Common myeloid progenitor, CD34-positive (primary cell): ENCODE results near the gene PPP6R1.
A peak's percentile ranks its signal among the peaks of the same experiment; 100 is the strongest.

Experiments used
- CTCF ChIA-PET: fragments of 350-600 bp; sonication (Branson Sonifier 250); formaldehyde crosslinking; loops from one replicate; lab custom pipeline; 2021; ENCODE audit warnings: antibody characterized with exemption; lab: Charles Lee
- POLR2A ChIA-PET: fragments of 350-600 bp; sonication (Branson Sonifier 250); formaldehyde crosslinking; loops from one replicate; lab custom pipeline; 2021; ENCODE audit warnings: antibody characterized with exemption; lab: Charles Lee
- DNase-seq, 3 donors: peaks; one replicate each; pipeline versions ENCODE4 v3.0.0 to v3.0.0-alpha.2; 2013
- H3K27ac ChIP-seq, 2 experiments: 1 replicate in 1 of 2; 2 replicates in 1 of 2; pipeline ENCODE4 v1.7.0; 2013; ENCODE audit warnings: inconsistent platforms in 2 of 2, low read length in 2 of 2, mild to moderate bottlenecking in 2 of 2, low read depth in 1 of 2, moderate library complexity in 1 of 2; ENCODE audit not compliant: severe bottlenecking in 2 of 2, insufficient read depth in 1 of 2, poor library complexity in 1 of 2
- H3K27me3 ChIP-seq, 5 experiments: replicated peaks in 2 of 5; 1 replicate in 3 of 5; 2 replicates in 2 of 5; pipeline versions ENCODE4 v1.6.1 to v1.7.0; 2013; ENCODE audit warnings: low read length in 4 of 5, mild to moderate bottlenecking in 2 of 5, moderate library complexity in 2 of 5, inconsistent platforms in 1 of 5; ENCODE audit not compliant: insufficient read depth in 5 of 5, control insufficient read depth in 4 of 5
- H3K36me3 ChIP-seq, 4 experiments: 1 replicate in 2 of 4; 2 replicates in 2 of 4; pipeline versions ENCODE4 v1.6.1 to v1.7.0; 2013; ENCODE audit warnings: low read length in 3 of 4, control low read depth in 1 of 4, mild to moderate bottlenecking in 1 of 4; ENCODE audit not compliant: control insufficient read depth in 4 of 4, insufficient read depth in 4 of 4
- H3K4me1 ChIP-seq, 4 experiments: 1 replicate in 3 of 4; 2 replicates in 1 of 4; pipeline versions ENCODE4 v1.6.1 to v1.7.1; 2013; ENCODE audit warnings: low read length in 3 of 4, mild to moderate bottlenecking in 3 of 4, control low read depth in 1 of 4, inconsistent platforms in 1 of 4, moderate library complexity in 1 of 4; ENCODE audit not compliant: control insufficient read depth in 4 of 4, insufficient read depth in 4 of 4; ENCODE audit errors: control extremely low read depth in 1 of 4
- H3K4me3 ChIP-seq, 7 experiments: 1 replicate in 4 of 7; 2 replicates in 3 of 7; pipeline versions ENCODE4 v1.5.1 to v1.7.0; 2013; ENCODE audit warnings: mild to moderate bottlenecking in 7 of 7, low read length in 6 of 7, moderate library complexity in 6 of 7, inconsistent platforms in 2 of 7, low read depth in 2 of 7, control low read depth in 1 of 7; ENCODE audit not compliant: insufficient read depth in 4 of 7, control insufficient read depth in 1 of 7; ENCODE audit errors: extremely low read depth in 1 of 7
- H3K9me3 ChIP-seq, 5 experiments: 1 replicate in 4 of 5; 2 replicates in 1 of 5; pipeline versions ENCODE4 v1.6.1 to v1.7.1; 2013; ENCODE audit warnings: low read length in 4 of 5, mild to moderate bottlenecking in 2 of 5, inconsistent platforms in 1 of 5, low read depth in 1 of 5, moderate library complexity in 1 of 5; ENCODE audit not compliant: control insufficient read depth in 4 of 5, insufficient read depth in 2 of 5; ENCODE audit errors: control extremely low read depth in 1 of 5
- WGBS: methylation state at CpG from one replicate; pipeline ENCODE4 v1.1.5; 2013; ENCODE audit not compliant: insufficient coverage; 5-methylcytosine and 5-hydroxymethylcytosine counted together

PPP6R1 gene

DNA sequence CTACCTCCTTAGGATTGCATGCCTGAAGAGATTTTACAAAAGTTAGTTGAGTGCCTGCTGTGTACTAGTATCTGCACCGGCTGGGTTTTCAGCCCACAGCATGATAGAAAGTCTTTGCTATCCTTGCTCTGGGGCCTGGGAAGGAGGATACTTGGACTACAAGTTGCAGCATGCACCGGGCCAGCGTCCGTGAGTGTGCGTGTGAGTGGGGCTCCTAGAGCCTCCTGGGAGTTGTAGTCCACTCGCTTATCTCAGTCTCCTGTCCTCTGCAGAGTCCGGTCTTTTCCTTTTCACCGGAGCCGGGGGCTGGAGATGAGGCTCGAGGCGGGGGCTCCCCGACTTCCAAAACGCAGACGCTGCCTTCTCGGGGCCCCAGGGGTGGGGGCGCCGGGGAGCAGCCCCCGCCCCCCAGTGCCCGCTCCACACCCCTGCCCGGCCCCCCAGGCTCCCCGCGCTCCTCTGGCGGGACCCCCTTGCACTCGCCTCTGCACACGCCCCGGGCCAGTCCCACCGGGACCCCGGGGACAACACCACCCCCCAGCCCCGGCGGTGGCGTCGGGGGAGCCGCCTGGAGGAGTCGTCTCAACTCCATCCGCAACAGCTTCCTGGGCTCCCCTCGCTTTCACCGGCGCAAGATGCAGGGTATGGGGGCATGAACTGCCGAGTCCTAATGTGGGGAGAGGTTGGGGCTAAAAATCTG lies 45.6 kb upstream of the PPP6R1 start:
- peak in 2 of 3 donors; percentile 49 to 59 for DNase-seq
- ChIA-PET CTCF (interaction anchor here (4.2 kb wide), 2 partner anchors 12 to 79 kb away, joined by 30 to 37 read pairs; partner anchors contain the start of gene TMEM238), POLR2A (no interaction called here)
- H3K4me1 ChIP-seq, result peaks cover 0 to 18% (median 11%) of the 10 kb centered on the region in 4 experiments
- WGBS, result 98% methylated on average over 32 of the region's 39 CpGs
- H3K27me3 ChIP-seq, result no peaks in the 10 kb centered on the region
- H3K4me3 ChIP-seq, result no peak overlapping the region
- H3K27ac ChIP-seq, result no peak overlapping the region
- H3K9me3 ChIP-seq, result no peaks in the 10 kb centered on the region
- peaks cover 0 to 16% (median 6%) of the 10 kb centered on the region in 4 experiments for H3K36me3 ChIP-seq

DNA sequence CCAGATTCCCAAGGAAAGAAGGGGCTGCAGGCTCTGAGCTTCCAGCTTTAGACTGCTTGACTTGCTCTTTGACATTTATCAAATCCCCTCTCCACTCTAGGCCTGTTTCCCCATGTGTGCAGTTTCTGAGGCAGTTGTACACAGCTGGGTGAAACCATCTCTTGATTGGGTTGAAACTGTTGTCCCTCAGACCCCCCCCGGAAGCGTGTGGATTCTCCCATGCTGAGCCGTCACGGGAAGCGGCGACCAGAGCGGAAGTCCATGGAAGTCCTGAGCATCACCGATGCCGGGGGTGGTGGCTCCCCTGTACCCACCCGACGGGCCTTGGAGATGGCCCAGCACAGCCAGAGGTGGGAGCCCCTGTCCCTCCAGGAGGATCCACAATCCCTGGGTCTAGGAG lies 44.7 kb upstream of the PPP6R1 start:
- POLR2A ChIA-PET, result interaction anchor here (0.9 kb wide), 1 partner anchor 36 kb away, joined by 4 read pairs; no protein-coding TSS in a partner anchor
- Histone ChIP-seq H3K27me3 (no peaks in the 10 kb centered on the region), H3K27ac (no peak overlapping the region), H3K4me1 (peaks cover 0 to 18% (median 11%) of the 10 kb centered on the region in 4 experiments), H3K36me3 (peaks cover 0 to 9% (median 4%) of the 10 kb centered on the region in 4 experiments), H3K9me3 (no peaks in the 10 kb centered on the region), H3K4me3 (no peak overlapping the region)
- WGBS, result 97% methylated on average over 11 of the region's 11 CpGs
- no peak for DNase-seq
- CTCF ChIA-PET, result interaction anchor here (0.6 to 4.2 kb wide), 9 partner anchors 11 to 85 kb away, joined by 3 to 37 read pairs (median 6); partner anchors contain the start of genes KMT5C, PPP6R1, TMEM150B and TMEM238

DNA sequence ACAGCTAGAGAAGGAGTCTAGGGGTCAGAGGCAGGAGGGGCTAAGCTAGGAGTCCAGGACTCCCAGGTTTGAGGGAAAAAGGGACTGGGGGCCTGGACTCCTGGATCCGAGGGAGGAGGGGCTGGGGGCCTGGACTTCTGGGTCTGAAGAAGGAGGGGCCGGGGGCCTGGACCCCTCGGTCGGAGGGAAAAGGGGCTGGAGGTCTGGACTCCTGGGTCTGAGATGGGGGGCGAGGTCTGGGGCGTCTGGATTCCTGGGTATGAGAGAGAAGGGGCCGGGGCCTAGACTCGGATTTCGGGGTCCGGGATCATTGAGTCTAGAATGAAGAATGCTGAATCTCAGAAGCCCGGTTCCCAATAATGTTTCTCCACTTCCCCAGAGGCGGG lies 43.5 kb upstream of the PPP6R1 start:
- CTCF ChIA-PET, result interaction anchor here (0.7 to 4.2 kb wide), 21 partner anchors 9 to 202 kb away, joined by 3 to 37 read pairs (median 5); partner anchors contain the start of genes KMT5C, TMEM150B and TMEM238
- Histone ChIP-seq H3K27me3 (no peaks in the 10 kb centered on the region), H3K4me1 (peaks cover 0 to 20% (median 12%) of the 10 kb centered on the region in 4 experiments), H3K27ac (peak overlapping the region; percentile 30 to 77), H3K36me3 (peaks cover 0 to 9% (median 4%) of the 10 kb centered on the region in 4 experiments), H3K4me3 (peak overlapping the region; percentile 37 to 88 (median 69)), H3K9me3 (no peaks in the 10 kb centered on the region)
- DNase-seq, result no peak
- 91% methylated on average over 8 of the region's 12 CpGs for WGBS
- POLR2A ChIA-PET, result interaction anchor here (0.9 to 2.4 kb wide), 3 partner anchors 11 to 115 kb away, joined by 3 to 7 read pairs (median 4); partner anchors contain the start of gene KMT5C

DNA sequence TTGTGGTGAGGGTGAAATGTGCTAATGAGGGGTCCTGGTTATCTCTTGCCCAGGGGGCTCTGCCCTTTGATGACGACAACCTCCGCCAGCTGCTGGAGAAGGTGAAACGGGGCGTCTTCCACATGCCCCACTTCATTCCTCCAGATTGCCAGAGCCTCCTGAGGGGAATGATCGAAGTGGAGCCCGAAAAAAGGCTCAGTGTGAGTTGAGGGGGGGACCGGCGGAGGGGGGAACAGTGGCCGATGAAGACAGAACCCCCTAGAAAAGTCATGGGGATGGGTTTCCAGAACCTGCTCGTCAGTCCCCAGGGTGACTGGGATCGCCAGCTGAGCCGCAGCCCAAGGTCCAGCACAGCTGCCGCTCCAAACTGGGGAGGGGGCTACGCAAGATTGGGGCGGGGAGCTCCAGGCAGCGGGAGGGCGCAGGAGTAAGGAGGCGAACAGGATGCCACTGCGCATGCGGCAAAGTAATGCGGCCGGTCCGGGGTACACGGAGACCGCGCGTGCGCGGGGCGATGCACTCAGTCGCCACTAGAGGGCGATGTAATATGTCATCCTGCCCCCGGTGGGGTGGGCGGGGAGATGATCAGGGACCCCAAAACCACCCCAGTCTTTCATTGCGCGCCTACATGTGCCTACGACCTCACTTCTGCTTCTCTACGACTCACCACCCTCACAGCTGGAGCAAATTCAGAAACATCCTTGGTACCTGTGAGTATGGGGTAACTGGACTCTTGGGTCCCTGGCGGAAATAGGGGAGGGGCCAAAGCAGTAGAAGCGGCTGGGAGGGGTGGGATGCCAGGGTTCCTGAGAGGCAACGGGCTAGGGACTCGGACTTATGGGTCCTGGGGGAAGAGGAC lies 42.9 kb upstream of the PPP6R1 start:
- DNase-seq, result peak; percentile 84 to 93 (median 91)
- Histone ChIP-seq H3K4me3 (peak overlapping the region; percentile 37 to 88 (median 69)), H3K9me3 (no peaks in the 10 kb centered on the region), H3K36me3 (peaks cover 0 to 8% (median 4%) of the 10 kb centered on the region in 4 experiments), H3K4me1 (peaks cover 0 to 20% (median 13%) of the 10 kb centered on the region in 4 experiments), H3K27me3 (no peaks in the 10 kb centered on the region), H3K27ac (peak overlapping the region; percentile 30 to 77)
- WGBS, result 2% methylated on average over 30 of the region's 42 CpGs
- CTCF ChIA-PET, result interaction anchor here (0.6 to 4.2 kb wide), 32 partner anchors 8 to 305 kb away, joined by 3 to 37 read pairs (median 4); partner anchors contain the start of genes HSPBP1, KMT5C and TMEM238
- POLR2A ChIA-PET, result interaction anchor here (0.6 to 2.4 kb wide), 7 partner anchors 12 to 122 kb away, joined by 3 to 7 read pairs (median 3); partner anchors contain the start of gene KMT5C

DNA sequence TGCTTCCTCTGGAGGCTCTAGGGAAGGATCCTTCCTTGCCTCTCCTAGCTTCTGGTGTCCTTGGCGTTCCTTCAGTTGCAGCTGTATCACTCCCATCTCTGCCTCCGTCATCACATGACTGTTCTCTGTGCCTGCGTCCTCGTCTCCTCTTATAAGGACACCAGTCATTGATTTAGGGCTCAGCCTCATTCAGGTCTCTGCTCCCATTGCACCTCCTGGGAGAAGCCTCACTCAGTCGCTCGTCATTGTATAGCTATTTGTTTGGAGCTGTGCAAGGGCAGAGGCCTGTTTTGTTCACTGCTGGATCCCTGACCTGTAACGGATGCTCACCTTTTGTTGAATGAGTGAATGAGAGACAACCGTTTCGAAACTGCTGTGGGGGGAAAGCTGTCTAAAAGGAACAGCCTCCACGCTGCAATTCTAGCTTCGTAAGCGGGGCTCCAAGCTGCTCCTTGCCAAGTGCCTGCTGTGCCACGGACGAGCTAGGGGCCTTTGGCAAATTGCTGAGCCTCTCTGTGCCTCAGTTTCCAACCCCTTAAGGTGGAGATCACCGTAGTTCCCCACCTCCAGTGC lies 42.2 kb upstream of the PPP6R1 start:
- no peaks in the 10 kb centered on the region for H3K9me3 ChIP-seq
- peaks cover 0 to 20% (median 13%) of the 10 kb centered on the region in 4 experiments for H3K4me1 ChIP-seq
- ChIA-PET CTCF (interaction anchor here (0.6 to 4.2 kb wide), 26 partner anchors 8 to 306 kb away, joined by 3 to 37 read pairs (median 4); partner anchors contain the start of genes HSPBP1, KMT5C and TMEM238), POLR2A (interaction anchor here (0.6 to 2.4 kb wide), 6 partner anchors 17 to 122 kb away, joined by 3 to 7 read pairs (median 3); partner anchors contain the start of gene KMT5C)
- no peaks in the 10 kb centered on the region for H3K27me3 ChIP-seq
- DNase-seq, result no peak
- H3K27ac ChIP-seq, result no peak overlapping the region
- H3K36me3 ChIP-seq, result peaks cover 0 to 2% (median under 1%) of the 10 kb centered on the region in 4 experiments
- WGBS, result 92% methylated on average over 13 of the region's 15 CpGs
- peak overlapping the region in 3 of 7 experiments; percentile 69 to 88 (median 71) for H3K4me3 ChIP-seq

DNA sequence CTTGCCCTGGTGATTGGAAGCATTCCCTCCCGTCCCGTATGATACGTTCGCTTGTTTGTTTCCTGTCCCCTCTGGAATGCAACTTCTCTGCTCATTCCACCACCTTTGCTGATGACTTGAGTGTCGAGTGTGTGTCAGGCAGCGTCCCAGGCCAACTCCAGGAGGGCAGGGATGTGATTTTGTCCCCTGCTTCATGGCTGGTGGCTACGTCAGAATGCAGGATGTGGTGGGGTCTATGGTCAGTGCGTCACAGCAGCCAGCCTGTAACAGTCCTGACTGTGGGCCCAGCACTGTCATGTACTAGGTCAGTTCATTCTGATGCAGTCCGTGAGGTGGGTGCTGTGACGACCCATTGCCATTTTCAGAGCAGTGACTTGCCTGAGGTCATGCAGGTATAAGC lies 41.2 kb upstream of the PPP6R1 start:
- POLR2A ChIA-PET, result no interaction called here
- no peak overlapping the region for H3K4me3 ChIP-seq
- no peak for DNase-seq
- CTCF ChIA-PET, result interaction anchor here (2.1 to 4.2 kb wide), 5 partner anchors 7 to 118 kb away, joined by 13 to 37 read pairs (median 30); partner anchors contain the start of genes KMT5C and TMEM238
- H3K4me1 ChIP-seq, result peaks cover 0 to 17% (median 13%) of the 10 kb centered on the region in 4 experiments
- 97% methylated on average over 10 of the region's 10 CpGs for WGBS
- H3K27me3 ChIP-seq, result no peaks in the 10 kb centered on the region
- H3K27ac ChIP-seq, result no peak overlapping the region
- no peaks in the 10 kb centered on the region for H3K9me3 ChIP-seq
- H3K36me3 ChIP-seq, result no peaks in the 10 kb centered on the region
